OCI-LY3 (cell line): ENCODE data around the gene SNCAIP.

ENCODE experiments used
- H2AFZ ChIP-seq: fragments of 200-600, 300-600 bp; shearing (Covaris generic); 2 replicates; pipeline ENCODE4 v1.6.0; 2014; ENCODE audit warnings: antibody characterized with exemption, low read depth, low read length
- H3K27ac ChIP-seq: fragments of 200-600, 300-600 bp; sonication (generic); 2 replicates; pipeline ENCODE4 v1.5.1; 2014; ENCODE audit warnings: mild to moderate bottlenecking, low read length, moderate library complexity, mixed read lengths
- H3K27me3 ChIP-seq: fragments of 200-600, 300-600 bp; sonication (generic); 2 replicates; pipeline ENCODE4 v1.6.1; 2014; ENCODE audit warnings: low read depth, low read length, mixed read lengths
- H3K36me3 ChIP-seq: fragments of 200-600, 300-600 bp; sonication (generic); replicated peaks from 2 replicates; pipeline ENCODE3; 2014; ENCODE audit warnings: low read depth, low read length, mixed read lengths
- H3K4me1 ChIP-seq: fragments of 300-600, 200-600 bp; sonication (generic); 2 replicates; pipeline ENCODE4 v1.6.1; 2014; ENCODE audit warnings: low read length, mixed read lengths
- H3K4me2 ChIP-seq: fragments of 200-600, 300-600 bp; sonication (generic); 2 replicates; pipeline ENCODE4 v1.6.1; 2014; ENCODE audit warnings: low read length, mixed read lengths
- H3K4me3 ChIP-seq: fragments of 300-600, 200-600 bp; sonication (generic); 2 replicates; pipeline ENCODE4 v1.5.1; 2014; ENCODE audit warnings: antibody characterized with exemption, mild to moderate bottlenecking, low read length, moderate library complexity
- H3K79me2 ChIP-seq: fragments of 300-600, 200-600 bp; shearing (Covaris generic); 2 replicates; pipeline ENCODE4 v1.6.1; 2014; ENCODE audit warnings: mild to moderate bottlenecking, low read length, mixed read lengths
- H3K9ac ChIP-seq: fragments of 300-600, 200-600 bp; shearing (Covaris generic); 2 replicates; pipeline ENCODE4 v1.6.0; 2014; ENCODE audit warnings: mild to moderate bottlenecking, low read length, moderate library complexity
- H3K9me3 ChIP-seq: fragments of 200-600, 300-600 bp; shearing (Covaris generic); 2 replicates; pipeline ENCODE4 v1.6.1; 2014; ENCODE audit warnings: low read length, mixed read lengths; ENCODE audit not compliant: insufficient read depth
- H4K20me1 ChIP-seq: fragments of 200-600, 300-600 bp; sonication (generic); 2 replicates; pipeline ENCODE4 v1.6.1; 2016; ENCODE audit warnings: low read length, mixed read lengths; ENCODE audit not compliant: insufficient read depth
- EZH2phosphoT487 ChIP-seq: fragments of 200-600 bp; shearing (Covaris generic); IDR thresholded peaks from 2 replicates; pipeline ENCODE4 v1.6.1; 2018; ENCODE audit warnings: antibody characterized with exemption, mixed run types, low read depth
- TF ChIP-seq, protein P1 (sequence below): fragments of 200-600, 300-600 bp; sonication (generic); IDR thresholded peaks from 2 replicates; pipeline ENCODE4 v1.5.1; 2014; ENCODE audit warnings: antibody characterized with exemption, low read length, low read depth

Gene SNCAIP

GRCh38 chr5:122273696-122274095 is 38.3 kb upstream of the SNCAIP start:
- TF ChIP-seq EZH2phosphoT487: no peak
- TF ChIP-seq, protein P1, sequence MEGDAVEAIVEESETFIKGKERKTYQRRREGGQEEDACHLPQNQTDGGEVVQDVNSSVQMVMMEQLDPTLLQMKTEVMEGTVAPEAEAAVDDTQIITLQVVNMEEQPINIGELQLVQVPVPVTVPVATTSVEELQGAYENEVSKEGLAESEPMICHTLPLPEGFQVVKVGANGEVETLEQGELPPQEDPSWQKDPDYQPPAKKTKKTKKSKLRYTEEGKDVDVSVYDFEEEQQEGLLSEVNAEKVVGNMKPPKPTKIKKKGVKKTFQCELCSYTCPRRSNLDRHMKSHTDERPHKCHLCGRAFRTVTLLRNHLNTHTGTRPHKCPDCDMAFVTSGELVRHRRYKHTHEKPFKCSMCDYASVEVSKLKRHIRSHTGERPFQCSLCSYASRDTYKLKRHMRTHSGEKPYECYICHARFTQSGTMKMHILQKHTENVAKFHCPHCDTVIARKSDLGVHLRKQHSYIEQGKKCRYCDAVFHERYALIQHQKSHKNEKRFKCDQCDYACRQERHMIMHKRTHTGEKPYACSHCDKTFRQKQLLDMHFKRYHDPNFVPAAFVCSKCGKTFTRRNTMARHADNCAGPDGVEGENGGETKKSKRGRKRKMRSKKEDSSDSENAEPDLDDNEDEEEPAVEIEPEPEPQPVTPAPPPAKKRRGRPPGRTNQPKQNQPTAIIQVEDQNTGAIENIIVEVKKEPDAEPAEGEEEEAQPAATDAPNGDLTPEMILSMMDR: no peak
- Histone ChIP-seq H3K27ac (no peak overlapping the region), H3K36me3 (no peaks in the 10 kb centered on the region), H3K9me3 (no peaks in the 10 kb centered on the region), H3K9ac (no peak overlapping the region), H3K4me2 (no peak overlapping the region), H4K20me1 (no peaks in the 10 kb centered on the region), H2AFZ (no peak overlapping the region), H3K4me3 (no peak overlapping the region), H3K79me2 (no peaks in the 10 kb centered on the region), H3K27me3 (no peaks in the 10 kb centered on the region), H3K4me1 (no peaks in the 10 kb centered on the region)

GRCh38 chr5:122283592-122283991 is 28.4 kb upstream of the SNCAIP start:
- no peaks in the 10 kb centered on the region for H3K36me3 ChIP-seq
- H3K79me2 ChIP-seq: no peaks in the 10 kb centered on the region
- no peaks in the 10 kb centered on the region for H4K20me1 ChIP-seq
- no peaks in the 10 kb centered on the region for H3K27me3 ChIP-seq
- no peak overlapping the region for H2AFZ ChIP-seq
- H3K9me3 ChIP-seq: no peaks in the 10 kb centered on the region
- H3K27ac ChIP-seq: no peak overlapping the region
- no peak for TF ChIP-seq EZH2phosphoT487
- TF ChIP-seq, protein P1: no peak
- H3K4me2 ChIP-seq: no peak overlapping the region
- H3K4me1 ChIP-seq: no peaks in the 10 kb centered on the region
- no peak overlapping the region for H3K9ac ChIP-seq
- H3K4me3 ChIP-seq: no peak overlapping the region

GRCh38 chr5:122286541-122286940 is 25.5 kb upstream of the SNCAIP start:
- no peaks in the 10 kb centered on the region for H3K4me1 ChIP-seq
- no peak overlapping the region for H2AFZ ChIP-seq
- no peaks in the 10 kb centered on the region for H3K79me2 ChIP-seq
- H3K4me3 ChIP-seq: no peak overlapping the region
- TF ChIP-seq, protein P1: no peak
- TF ChIP-seq EZH2phosphoT487: no peak
- H3K9ac ChIP-seq: no peak overlapping the region
- H3K36me3 ChIP-seq: no peaks in the 10 kb centered on the region
- no peak overlapping the region for H3K4me2 ChIP-seq
- H3K9me3 ChIP-seq: no peaks in the 10 kb centered on the region
- H3K27ac ChIP-seq: no peak overlapping the region
- no peaks in the 10 kb centered on the region for H3K27me3 ChIP-seq
- no peaks in the 10 kb centered on the region for H4K20me1 ChIP-seq

DNA sequence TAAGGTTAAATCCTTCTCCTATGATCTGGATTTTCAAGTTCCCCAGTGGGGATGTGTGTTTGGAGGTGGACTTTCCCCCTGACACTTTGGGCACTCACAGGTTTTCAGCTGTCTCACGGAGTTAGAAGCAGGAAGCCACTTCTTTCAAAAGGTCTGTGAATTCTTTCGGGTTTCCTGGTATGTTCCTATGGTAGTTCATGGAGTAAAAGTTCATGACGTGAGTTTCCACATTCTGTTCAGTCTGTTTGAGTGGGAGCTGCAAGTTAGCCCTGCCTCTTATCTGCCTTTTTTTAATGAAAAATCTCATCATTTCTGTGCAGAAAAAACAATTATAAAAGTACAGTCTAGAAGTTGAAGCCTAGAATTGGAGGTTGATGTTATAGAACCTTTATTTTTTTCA is 24.9 kb upstream of the SNCAIP start:
- no peaks in the 10 kb centered on the region for H3K36me3 ChIP-seq
- H3K9ac ChIP-seq: no peak overlapping the region
- no peak overlapping the region for H3K27ac ChIP-seq
- H3K4me1 ChIP-seq: peaks cover 4% of the 10 kb centered on the region
- H3K79me2 ChIP-seq: no peaks in the 10 kb centered on the region
- H3K27me3 ChIP-seq: no peaks in the 10 kb centered on the region
- TF ChIP-seq, protein P1: no peak
- no peak for TF ChIP-seq EZH2phosphoT487
- no peaks in the 10 kb centered on the region for H3K9me3 ChIP-seq
- H2AFZ ChIP-seq: no peak overlapping the region
- H4K20me1 ChIP-seq: no peaks in the 10 kb centered on the region
- no peak overlapping the region for H3K4me2 ChIP-seq
- no peak overlapping the region for H3K4me3 ChIP-seq
